ENCODE measurements around the gene SERINC2.

DNA sequence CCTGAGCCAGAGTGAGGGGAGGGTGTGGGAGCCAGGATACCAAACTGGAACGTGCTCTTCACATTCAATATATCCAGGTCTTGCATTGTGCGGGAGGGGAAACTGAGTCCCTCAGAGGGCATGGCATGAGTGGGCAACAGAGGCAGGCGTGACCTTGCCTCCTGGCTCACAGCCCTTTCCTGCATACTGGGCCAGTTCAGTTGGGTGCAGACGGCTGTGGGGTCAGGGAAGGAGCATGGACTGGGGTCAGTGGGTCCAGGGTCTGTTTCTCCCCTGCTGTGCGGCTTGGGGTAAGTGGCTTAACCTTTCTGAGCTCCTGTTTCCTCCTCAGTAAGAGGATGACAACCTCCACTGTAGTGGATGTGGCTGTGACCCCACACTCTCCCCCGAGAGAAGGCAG is 16.6 kb downstream of the SERINC2 start:
- TF ChIP-seq POLR2A (IDR thresholded peaks at IDR 0.05; ENCODE audit: control extremely low read depth in 1 of 2, low read depth in 2 of 2, low read length in 2 of 2) (no peak), CBX5 (IDR thresholded peaks at IDR 0.05; ENCODE audit: low read depth, low read length) (no peak), KDM5A (IDR thresholded peaks at IDR 0.05; ENCODE audit: low read length) (no peak), NRF1 (IDR thresholded peaks at IDR 0.05; ENCODE audit: low read depth, low read length) (no peak), TEAD4 (IDR thresholded peaks at IDR 0.05; ENCODE audit: low read depth, low read length) (no peak), POLR2AphosphoS5 (IDR thresholded peaks at IDR 0.05; ENCODE audit: low read depth, low read length) (no peak), ZNF274 (IDR thresholded peaks at IDR 0.05; ENCODE audit: borderline replicate concordance, extremely low read depth, low read length) (no peak), EP300 (IDR thresholded peaks at IDR 0.05; ENCODE audit: borderline replicate concordance in 1 of 2, low read depth in 2 of 2, low read length in 2 of 2) (no peak), JUND (IDR thresholded peaks at IDR 0.05; ENCODE audit: low read length) (no peak), SIRT6 (IDR thresholded peaks at IDR 0.05; ENCODE audit: low read length) (no peak), EZH2 (IDR thresholded peaks at IDR 0.05; ENCODE audit: low read depth, low read length, severe bottlenecking) (no peak), MAFK (IDR thresholded peaks at IDR 0.05; ENCODE audit: low read depth, low read length) (no peak)
- TF ChIP-seq, protein P1, sequence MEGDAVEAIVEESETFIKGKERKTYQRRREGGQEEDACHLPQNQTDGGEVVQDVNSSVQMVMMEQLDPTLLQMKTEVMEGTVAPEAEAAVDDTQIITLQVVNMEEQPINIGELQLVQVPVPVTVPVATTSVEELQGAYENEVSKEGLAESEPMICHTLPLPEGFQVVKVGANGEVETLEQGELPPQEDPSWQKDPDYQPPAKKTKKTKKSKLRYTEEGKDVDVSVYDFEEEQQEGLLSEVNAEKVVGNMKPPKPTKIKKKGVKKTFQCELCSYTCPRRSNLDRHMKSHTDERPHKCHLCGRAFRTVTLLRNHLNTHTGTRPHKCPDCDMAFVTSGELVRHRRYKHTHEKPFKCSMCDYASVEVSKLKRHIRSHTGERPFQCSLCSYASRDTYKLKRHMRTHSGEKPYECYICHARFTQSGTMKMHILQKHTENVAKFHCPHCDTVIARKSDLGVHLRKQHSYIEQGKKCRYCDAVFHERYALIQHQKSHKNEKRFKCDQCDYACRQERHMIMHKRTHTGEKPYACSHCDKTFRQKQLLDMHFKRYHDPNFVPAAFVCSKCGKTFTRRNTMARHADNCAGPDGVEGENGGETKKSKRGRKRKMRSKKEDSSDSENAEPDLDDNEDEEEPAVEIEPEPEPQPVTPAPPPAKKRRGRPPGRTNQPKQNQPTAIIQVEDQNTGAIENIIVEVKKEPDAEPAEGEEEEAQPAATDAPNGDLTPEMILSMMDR (IDR thresholded peaks at IDR 0.05; ENCODE audit: control extremely low read depth in 1 of 3, insufficient read depth in 1 of 3, low read depth in 1 of 3, low read length in 3 of 3), result no peak
- TF ChIP-seq, protein P2, sequence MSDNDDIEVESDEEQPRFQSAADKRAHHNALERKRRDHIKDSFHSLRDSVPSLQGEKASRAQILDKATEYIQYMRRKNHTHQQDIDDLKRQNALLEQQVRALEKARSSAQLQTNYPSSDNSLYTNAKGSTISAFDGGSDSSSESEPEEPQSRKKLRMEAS (IDR thresholded peaks at IDR 0.05), result no peak
